NCI-H748 (cell line): Measurements from ENCODE around the gene CD44.
"Not testable (repeated sequence)": the region's sequence is repeated elsewhere in the genome, so short reads cannot be mapped to it uniquely, and the experiment has no call there.

Experiments
- DNase-seq: peaks from one replicate; lab custom pipeline; 2025; ENCODE audit not compliant: unreplicated experiment; lab: John Stamatoyannopoulos, UW

CD44 gene

GRCh38 chr11:35207471-35208403 lies 68.8 kb downstream of the CD44 start:
- no peak for DNase-seq

GRCh38 chr11:35208795-35209194 lies 69.8 kb downstream of the CD44 start:
- DNase-seq, result no peak

GRCh38 chr11:35210876-35211546 lies 72.0 kb downstream of the CD44 start:
- no peak for DNase-seq

- no peak for DNase-seq
Observed at GRCh38 chr11:35211952-35212351, 73.0 kb downstream of the CD44 start.

- no peak for DNase-seq
Observed at GRCh38 chr11:35214226-35214770, 75.3 kb downstream of the CD44 start.

- no peak for DNase-seq
Observed at GRCh38 chr11:35214792-35215193, 75.8 kb downstream of the CD44 start.

- peak; percentile 14 for DNase-seq
Observed at GRCh38 chr11:35215945-35216344, 77.0 kb downstream of the CD44 start.

GRCh38 chr11:35216962-35217678 lies 78.1 kb downstream of the CD44 start:
- peak; percentile 69 for DNase-seq

- DNase-seq, result no peak
Observed at GRCh38 chr11:35218956-35219355, 80.0 kb downstream of the CD44 start.

GRCh38 chr11:35223371-35223796 lies 84.4 kb downstream of the CD44 start:
- DNase-seq, result peak; percentile 96

- no peak for DNase-seq
Observed at GRCh38 chr11:35223991-35224390, 85.0 kb downstream of the CD44 start.

- no peak for DNase-seq
Observed at GRCh38 chr11:35225946-35226520, 87.1 kb downstream of the CD44 start.

GRCh38 chr11:35226756-35227155 lies 87.8 kb downstream of the CD44 start:
- not testable (repeated sequence) for DNase-seq

GRCh38 chr11:35227576-35228327 lies 88.8 kb downstream of the CD44 start:
- no peak for DNase-seq

GRCh38 chr11:35228328-35228725 lies 89.4 kb downstream of the CD44 start:
- DNase-seq, result no peak

GRCh38 chr11:35230388-35230787 lies 91.4 kb downstream of the CD44 start:
- no peak for DNase-seq

- no peak for DNase-seq
Observed at GRCh38 chr11:35231076-35231860, 92.3 kb downstream of the CD44 start.

- DNase-seq, result no peak
Observed at GRCh38 chr11:35232891-35233330, 93.9 kb downstream of the CD44 start.

GRCh38 chr11:35233518-35233917 lies 94.5 kb downstream of the CD44 start:
- no peak for DNase-seq
